Right lobe of liver (tissue), 6 donors: ENCODE results near the gene ERO1B. TPM values are rescaled to one million over a fixed set of nuclear protein-coding genes. Genes with fewer than 3 reads are reported as not detected.

Experiments used
- ATAC-seq, 4 donors: fragments of 200-7000 bp; cut with Tn5 transposase; one replicate each; pipeline ENCODE4 v1.9.1; 2020; ENCODE audit warnings: mild to moderate bottlenecking in 4 of 4, moderate library complexity in 4 of 4
- DNase-seq, 3 donors: peaks; one replicate each; pipeline ENCODE4 v3.0.0-alpha.2; 2020
- H3K27ac ChIP-seq, 3 donors: fragments of 200-600 bp; one replicate each; pipeline ENCODE4 v1.8.0; 2022
- H3K27me3 ChIP-seq, 2 donors: fragments of 200-600 bp; one replicate each; pipeline ENCODE4 v1.8.0; 2022
- H3K36me3 ChIP-seq, 4 donors: fragments of 200-600 bp; sonication (generic) in 1 of 4; one replicate each; pipeline versions ENCODE4 v1.5.1 to v1.8.0; 2017 to 2022; ENCODE audit warnings: control low read depth in 1 of 4
- H3K4me1 ChIP-seq, 4 donors: fragments of 200-600 bp; sonication (generic) in 1 of 4; one replicate each; pipeline versions ENCODE4 v1.5.1 to v1.8.0; 2017 to 2022; ENCODE audit warnings: control low read depth in 1 of 4
- H3K4me3 ChIP-seq, 3 donors: fragments of 200-600 bp; one replicate each; pipeline ENCODE4 v1.8.0; 2022
- H3K9me3 ChIP-seq, 4 donors: fragments of 200-600 bp; sonication (generic) in 1 of 4; one replicate each; pipeline versions ENCODE4 v1.5.1 to v1.8.0; 2017 to 2022; ENCODE audit warnings: control low read depth in 1 of 4
- POLR2A ChIP-seq: fragments of 450-650 bp; IDR thresholded peaks from one replicate; pipeline ENCODE4 v1.6.1; 2017; ENCODE audit warnings: antibody characterized with exemption, mild to moderate bottlenecking
- WGBS: methylation state at CpG from one replicate; pipeline ENCODE4 v1.1.6; 2018; ENCODE audit warnings: low coverage, low lambda C conversion rate; ENCODE audit not compliant: insufficient coverage; ENCODE audit errors: missing lambda C conversion rate; 5-methylcytosine and 5-hydroxymethylcytosine counted together
- intact Hi-C, 2 donors: fragments of 100-400 bp; cut with DNase I; formaldehyde crosslinking; loops; one replicate each; pipeline versions ENCODE4 v1.11.2 to v1.14.1; 2022
- total RNA-seq, 6 experiments: library from RNA; depleted of rRNA in 2 of 6; stranded (reverse); fragments of >200 nt in 2 of 6; fragmentation: NEBNext Ultra II Directional in 3 of 6; extraction: Animal tissue kit (Norgen Biotek cat#: 25700) in 3 of 6; gene quantifications; one replicate each; pipeline versions ENCODE4 v1.1.0 to v1.2.4, GENCODE V29; 2016 to 2023
- TF ChIP-seq, protein P1 (sequence below), 4 donors: fragments of 200-600 bp in 3 of 4; fragments of 450-650 bp in 1 of 4; IDR thresholded peaks; one replicate each; pipeline versions ENCODE4 v1.5.1 to v1.8.0; 2016 to 2022; ENCODE audit warnings: antibody characterized with exemption in 4 of 4, mild to moderate bottlenecking in 2 of 4
- donor health status: DM: no; HTN: yes; CAD: no.
- donor health status: DM: no; HTN: no; CAD: no.
- donor health status: DM: no; HTN: no; CAD: no.
- donor health status: DM: no; HTN: yes; CAD: no.
- donor health status: DM: no; HTN: yes; CAD: no.

The ERO1B gene
- total RNA-seq, 6 experiments from 2014 or later: 8.0 to 22.5 (median 17.1) TPM

DNA sequence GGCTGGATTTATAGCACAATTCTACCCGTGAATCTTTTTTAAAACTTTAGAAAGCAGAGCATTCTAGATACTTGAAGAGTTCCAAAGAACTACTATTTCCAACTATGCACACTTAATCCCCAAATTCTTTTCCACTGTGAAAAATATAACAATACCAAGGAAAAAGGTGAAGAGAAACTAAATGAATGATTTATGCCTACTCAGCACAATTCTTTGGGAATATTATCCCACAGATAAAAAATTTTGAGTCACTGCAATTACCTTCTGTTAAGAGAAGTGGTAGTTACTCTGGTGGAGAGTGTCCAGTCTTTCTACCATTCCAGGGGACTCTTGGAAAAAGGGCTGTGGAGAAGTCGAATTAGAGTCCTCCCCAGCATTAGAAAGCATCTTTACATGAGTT is 39.2 kb downstream of the ERO1B start:
- H3K4me3 ChIP-seq: no peak overlapping the region
- no peaks in the 10 kb centered on the region for H3K4me1 ChIP-seq
- H3K27me3 ChIP-seq: no peaks in the 10 kb centered on the region
- intact Hi-C loops: no loop called here
- H3K36me3 ChIP-seq: no peaks in the 10 kb centered on the region
- H3K27ac ChIP-seq: no peak overlapping the region
- DNase-seq (no peak), ATAC-seq (no peak)
- 88% methylated on average over 2 of the region's 2 CpGs for WGBS
- TF ChIP-seq, protein P1, sequence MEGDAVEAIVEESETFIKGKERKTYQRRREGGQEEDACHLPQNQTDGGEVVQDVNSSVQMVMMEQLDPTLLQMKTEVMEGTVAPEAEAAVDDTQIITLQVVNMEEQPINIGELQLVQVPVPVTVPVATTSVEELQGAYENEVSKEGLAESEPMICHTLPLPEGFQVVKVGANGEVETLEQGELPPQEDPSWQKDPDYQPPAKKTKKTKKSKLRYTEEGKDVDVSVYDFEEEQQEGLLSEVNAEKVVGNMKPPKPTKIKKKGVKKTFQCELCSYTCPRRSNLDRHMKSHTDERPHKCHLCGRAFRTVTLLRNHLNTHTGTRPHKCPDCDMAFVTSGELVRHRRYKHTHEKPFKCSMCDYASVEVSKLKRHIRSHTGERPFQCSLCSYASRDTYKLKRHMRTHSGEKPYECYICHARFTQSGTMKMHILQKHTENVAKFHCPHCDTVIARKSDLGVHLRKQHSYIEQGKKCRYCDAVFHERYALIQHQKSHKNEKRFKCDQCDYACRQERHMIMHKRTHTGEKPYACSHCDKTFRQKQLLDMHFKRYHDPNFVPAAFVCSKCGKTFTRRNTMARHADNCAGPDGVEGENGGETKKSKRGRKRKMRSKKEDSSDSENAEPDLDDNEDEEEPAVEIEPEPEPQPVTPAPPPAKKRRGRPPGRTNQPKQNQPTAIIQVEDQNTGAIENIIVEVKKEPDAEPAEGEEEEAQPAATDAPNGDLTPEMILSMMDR (IDR thresholded peaks at IDR 0.05): no peak
- TF ChIP-seq POLR2A: no peak
- H3K9me3 ChIP-seq: no peaks in the 10 kb centered on the region

DNA sequence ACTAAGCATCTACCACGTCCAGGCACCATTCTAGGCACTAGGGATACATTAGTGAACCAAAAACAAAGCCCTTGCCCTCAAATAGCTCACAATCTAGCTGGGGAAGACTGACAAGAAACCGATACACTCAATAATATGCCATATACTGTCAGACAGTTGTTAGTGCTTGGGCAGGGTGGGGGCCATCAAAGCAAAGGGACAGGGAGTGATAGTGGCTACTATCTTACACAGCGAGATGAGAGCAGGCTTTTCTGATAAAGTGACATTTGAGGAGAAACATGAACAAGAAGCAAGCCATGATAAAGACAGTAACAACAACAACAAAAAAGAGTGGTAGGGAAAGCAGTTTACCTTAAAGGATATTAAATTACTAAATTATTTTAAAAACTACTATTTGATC is 41.1 kb downstream of the ERO1B start:
- no peaks in the 10 kb centered on the region for H3K9me3 ChIP-seq
- no peak for TF ChIP-seq POLR2A
- TF ChIP-seq, protein P1 (IDR thresholded peaks at IDR 0.05): no peak
- no peak overlapping the region for H3K27ac ChIP-seq
- WGBS: 87% methylated on average over 3 of the region's 3 CpGs
- DNase-seq (no peak), ATAC-seq (no peak)
- no peaks in the 10 kb centered on the region for H3K27me3 ChIP-seq
- H3K4me1 ChIP-seq: no peaks in the 10 kb centered on the region
- H3K36me3 ChIP-seq: no peaks in the 10 kb centered on the region
- intact Hi-C loops: no loop called here
- H3K4me3 ChIP-seq: no peak overlapping the region

DNA sequence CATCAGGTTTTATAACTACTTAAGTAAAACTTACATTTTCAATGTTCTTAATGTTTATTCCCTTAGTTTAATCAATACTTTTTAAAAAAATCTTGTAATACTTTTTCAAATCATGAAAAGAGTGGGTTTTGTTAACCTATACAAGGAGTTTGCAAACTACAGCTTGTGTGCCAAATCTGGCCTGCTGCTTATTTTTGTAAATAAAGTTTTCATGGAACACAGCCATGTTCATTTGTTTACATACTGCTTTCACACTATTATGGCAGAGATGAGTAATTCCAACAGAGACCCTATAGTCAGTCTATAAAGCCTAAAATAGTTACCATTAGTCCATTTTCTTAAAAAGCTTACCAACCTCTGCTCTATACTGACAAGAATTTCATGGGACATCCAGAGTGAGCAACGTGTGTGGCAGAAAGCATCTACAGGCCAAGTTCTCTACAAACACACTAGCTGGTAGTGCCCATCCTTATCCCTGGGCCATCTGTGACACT is 42.6 kb downstream of the ERO1B start:
- ATAC-seq (no peak), DNase-seq (no peak)
- intact Hi-C loops: no loop called here
- Histone ChIP-seq H3K9me3 (no peaks in the 10 kb centered on the region), H3K4me3 (no peak overlapping the region), H3K27ac (no peak overlapping the region), H3K27me3 (no peaks in the 10 kb centered on the region), H3K4me1 (no peaks in the 10 kb centered on the region), H3K36me3 (no peaks in the 10 kb centered on the region)
- 75% methylated on average over 1 of the region's 1 CpG for WGBS
- TF ChIP-seq, protein P1 (IDR thresholded peaks at IDR 0.05): no peak
- TF ChIP-seq POLR2A: no peak

DNA sequence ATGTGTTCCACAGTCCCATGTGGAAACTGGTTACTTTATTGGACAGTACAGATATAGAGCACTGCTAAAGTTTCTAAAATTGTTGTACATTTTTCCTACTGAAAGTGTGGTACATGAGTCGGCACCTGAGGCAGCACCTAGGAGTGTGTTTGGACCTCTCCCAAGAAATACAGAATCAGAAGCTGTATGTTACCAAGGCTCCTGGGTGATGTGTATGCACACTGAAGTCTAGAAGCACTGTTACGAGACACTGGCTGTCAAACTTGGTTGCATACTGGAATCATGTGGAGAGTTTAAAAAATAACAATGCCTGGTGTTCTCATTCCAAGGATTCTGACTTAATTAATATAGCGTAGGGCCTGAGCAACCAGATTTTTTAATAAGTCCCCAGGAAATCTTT is 46.6 kb downstream of the ERO1B start:
- TF ChIP-seq, protein P1 (IDR thresholded peaks at IDR 0.05): no peak
- no peak for TF ChIP-seq POLR2A
- H3K27me3 ChIP-seq: no peaks in the 10 kb centered on the region
- no peak overlapping the region for H3K4me3 ChIP-seq
- H3K9me3 ChIP-seq: no peaks in the 10 kb centered on the region
- no peak overlapping the region for H3K27ac ChIP-seq
- DNase-seq (no peak), ATAC-seq (no peak)
- intact Hi-C loops: no loop called here
- WGBS: 96% methylated on average over 2 of the region's 3 CpGs
- H3K36me3 ChIP-seq: peaks cover 0 to 3% (median 0%) of the 10 kb centered on the region in 4 donors
- H3K4me1 ChIP-seq: no peaks in the 10 kb centered on the region

DNA sequence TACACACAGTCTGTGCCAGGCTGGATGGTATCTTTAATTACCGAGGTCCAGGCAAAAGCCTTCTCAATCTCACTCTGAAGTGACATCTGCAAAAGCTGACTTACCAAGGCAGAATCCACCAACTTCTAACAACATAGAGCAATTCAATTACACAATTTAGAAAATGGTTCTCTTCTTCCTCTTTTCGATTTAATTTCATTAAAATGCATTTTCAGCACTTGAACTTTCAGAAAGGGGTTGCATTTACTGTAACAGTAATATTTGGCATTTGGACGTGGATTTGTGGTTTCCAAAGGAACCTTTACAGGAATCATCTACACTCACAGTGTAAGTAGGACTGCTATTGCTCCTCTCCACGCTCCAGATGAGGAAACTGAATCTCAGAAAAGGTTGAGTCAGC is 53.3 kb downstream of the ERO1B start:
- Histone ChIP-seq H3K27me3 (no peaks in the 10 kb centered on the region), H3K9me3 (no peaks in the 10 kb centered on the region), H3K4me3 (no peak overlapping the region), H3K27ac (no peak overlapping the region), H3K4me1 (peaks cover 0 to 3% (median 0%) of the 10 kb centered on the region in 4 donors), H3K36me3 (peaks cover 0 to 10% (median 0%) of the 10 kb centered on the region in 4 donors)
- WGBS: 59% methylated on average over 4 of the region's 4 CpGs
- ATAC-seq (peak in 1 of 4 donors; percentile 19), DNase-seq (no peak)
- TF ChIP-seq, protein P1 (IDR thresholded peaks at IDR 0.05): no peak
- no peak for TF ChIP-seq POLR2A
- intact Hi-C loops: no loop called here
